GM19351 (cell line): ENCODE measurements around the gene FAM174C.

Experiments used
- ATAC-seq: cut with Tn5 transposase; IDR thresholded peaks from one replicate; pipeline ENCODE4 v1.9.1; 2021; ENCODE audit warnings: mild to moderate bottlenecking, moderate library complexity; ENCODE audit not compliant: unreplicated experiment

Gene FAM174C

GRCh38 chr19:1284293-1284978 is 9.1 kb downstream of the FAM174C start:
- ATAC-seq, result no peak

GRCh38 chr19:1284979-1285736 is 9.8 kb downstream of the FAM174C start:
- no peak for ATAC-seq

- no peak for ATAC-seq
These were observed 10.5 kb downstream of the FAM174C start, which contains the start of gene EFNA2 for GRCh38 chr19:1285737-1286360. TSS of gene EFNA2 (plus strand) at chr19:1285873. CDS start at chr19:1286169, 296 bp downstream.

GRCh38 chr19:1286487-1287353 is 11.4 kb downstream of the FAM174C start:
- no peak for ATAC-seq

- no peak for ATAC-seq
These were observed 12.3 kb downstream of the FAM174C start for GRCh38 chr19:1287354-1288225.

GRCh38 chr19:1288226-1288612 is 12.9 kb downstream of the FAM174C start:
- no peak for ATAC-seq

- no peak for ATAC-seq
These were observed 13.7 kb downstream of the FAM174C start for GRCh38 chr19:1288833-1289685.

- ATAC-seq, result no peak
These were observed 14.3 kb downstream of the FAM174C start for GRCh38 chr19:1289686-1290025.

GRCh38 chr19:1290196-1290702 is 14.9 kb downstream of the FAM174C start:
- ATAC-seq, result no peak

GRCh38 chr19:1290703-1291651 is 15.6 kb downstream of the FAM174C start:
- no peak for ATAC-seq

- no peak for ATAC-seq
These were observed 16.6 kb downstream of the FAM174C start for GRCh38 chr19:1291761-1292418.

- ATAC-seq, result no peak
These were observed 17.3 kb downstream of the FAM174C start for GRCh38 chr19:1292419-1293151.

- ATAC-seq, result no peak
These were observed 18.7 kb downstream of the FAM174C start for GRCh38 chr19:1293782-1294604.

GRCh38 chr19:1294688-1295087 is 19.4 kb downstream of the FAM174C start:
- ATAC-seq, result no peak

- no peak for ATAC-seq
These were observed 20.1 kb downstream of the FAM174C start for GRCh38 chr19:1295169-1296012.
